HepG2 (cell line): ENCODE results near the gene DBNDD1. TPM values are rescaled to one million over a fixed set of nuclear protein-coding genes. Genes with fewer than 3 reads are reported as not detected.

Experiments used
- ATAC-seq: fragments of 200-7000 bp; cut with Tn5 transposase; 3 replicates; pipeline ENCODE4 v1.9.1; 2020; ENCODE audit warnings: mild to moderate bottlenecking, moderate library complexity
- BruUV-seq: library from RNA; stranded (reverse); fragments of 400-500 nt; replicated peaks from 2 replicates; lab custom pipeline; 2021; lab: Mats Ljungman, UMichigan
- CTCF ChIA-PET: fragments of 300-600 bp; formaldehyde crosslinking; extraction: SDS; loops from one replicate; lab custom pipeline; 2021; ENCODE audit warnings: low total read pairs, inconsistent platforms, low intra/inter-chr PET ratio; lab: Yijun Ruan, JAX
- POLR2A ChIA-PET: fragments of 350-600 bp; sonication (Branson Sonifier 250); formaldehyde crosslinking; loops from one replicate; lab custom pipeline; 2020; ENCODE audit warnings: antibody characterized with exemption, inconsistent platforms; lab: Yijun Ruan, JAX
- DNase-seq: peaks from one replicate; pipeline ENCODE4 v3.0.0-alpha.2; 2015; ENCODE audit warnings: low spot score
- FAIRE-seq: peaks from 3 replicates; lab custom pipeline; 2011; peaks lifted over from hg19 to GRCh38; lab: Jason Lieb, UNC
- H2AFZ ChIP-seq: one replicate; pipeline ENCODE4 v1.6.1; 2011; ENCODE audit warnings: low read length, inconsistent platforms
- H3K27ac ChIP-seq: fragments of 300-600 bp; 3 replicates; pipeline ENCODE4 v1.8.0; 2011; ENCODE audit warnings: mixed run types, mild to moderate bottlenecking, mixed read lengths, low read length, inconsistent platforms; ENCODE audit not compliant: insufficient read depth; ENCODE audit errors: extremely low read length
- H3K27me3 ChIP-seq, 2 experiments: fragments of 200-600 bp in 1 of 2; 2 replicates in 1 of 2; 3 replicates in 1 of 2; pipeline versions ENCODE4 v1.6.0 to v1.8.0; 2011; ENCODE audit warnings: low read length in 2 of 2, mild to moderate bottlenecking in 2 of 2, moderate library complexity in 2 of 2, inconsistent platforms in 1 of 2; ENCODE audit not compliant: insufficient read depth in 2 of 2, control insufficient read depth in 1 of 2
- H3K36me3 ChIP-seq, 2 experiments: fragments of 200-600 bp in 1 of 2; replicated peaks in 1 of 2; 2 replicates in 1 of 2; 3 replicates in 1 of 2; pipeline versions ENCODE4 v1.5.1 to v1.8.0; 2011; ENCODE audit warnings: low read length in 2 of 2, inconsistent platforms in 1 of 2; ENCODE audit not compliant: insufficient read depth in 2 of 2, control insufficient read depth in 1 of 2
- H3K4me1 ChIP-seq: 2 replicates; pipeline ENCODE4 v1.5.1; 2012; ENCODE audit warnings: low read length, inconsistent platforms; ENCODE audit not compliant: insufficient read depth
- H3K4me2 ChIP-seq: 2 replicates; pipeline ENCODE4 v1.6.0; 2011; ENCODE audit warnings: low read depth, low read length, inconsistent platforms
- H3K4me3 ChIP-seq, 3 experiments: fragments of 200-600 bp in 1 of 3; sonication (generic), shearing (Covaris generic) in 1 of 3; replicated peaks in 1 of 3; 2 replicates each; pipeline ENCODE4 v1.5.1; 2011 to 2016; ENCODE audit warnings: low read length in 3 of 3, inconsistent platforms in 2 of 3, low read depth in 2 of 3, mild to moderate bottlenecking in 2 of 3, control low read depth in 1 of 3, mixed read lengths in 1 of 3; ENCODE audit not compliant: insufficient read depth in 1 of 3
- H3K79me2 ChIP-seq: one replicate; pipeline ENCODE4 v1.6.1; 2011; ENCODE audit warnings: low read length, inconsistent platforms; ENCODE audit not compliant: insufficient read depth
- H3K9ac ChIP-seq: 2 replicates; pipeline ENCODE4 v1.6.0; 2011; ENCODE audit warnings: mild to moderate bottlenecking, low read depth, low read length, inconsistent platforms; ENCODE audit not compliant: insufficient read depth
- H3K9me3 ChIP-seq: 2 replicates; pipeline ENCODE4 v1.5.1; 2012; ENCODE audit warnings: mild to moderate bottlenecking, low read length
- H4K20me1 ChIP-seq: 2 replicates; pipeline ENCODE4 v1.6.0; 2011; ENCODE audit warnings: inconsistent platforms, mild to moderate bottlenecking, low read length, moderate library complexity; ENCODE audit not compliant: insufficient read depth
- KLF11 ChIP-seq: IDR thresholded peaks from 2 replicates; pipeline ENCODE4 v1.6.1; 2016; ENCODE audit warnings: missing compliant biosample characterization
- ZNF143 ChIP-seq: sonication (generic); formaldehyde crosslinking; IDR thresholded peaks from 2 replicates; pipeline ENCODE4 v1.4.0; 2020; ENCODE audit warnings: missing genetic modification reagents
- ZNF687 ChIP-seq: sonication (generic); formaldehyde crosslinking; IDR thresholded peaks from 2 replicates; pipeline ENCODE4 v1.5.1; 2020; ENCODE audit warnings: mild to moderate bottlenecking, missing genetic modification reagents, moderate library complexity
- WGBS: methylation state at CpG from one replicate; pipeline ENCODE4 v1.1.6; 2017; ENCODE audit warnings: low lambda C conversion rate; 5-methylcytosine and 5-hydroxymethylcytosine counted together
- in situ Hi-C: cut with HindIII; loops from 2 replicates; pipeline ENCODE4 v1.10.0; 2017; ENCODE audit warnings: low pct_unique_long_range_greater_than_20kb; ENCODE audit not compliant: extremely low pct_ligation_motif_present
- intact Hi-C: fragments of 100-400 bp; cut with micrococcal nuclease; formaldehyde crosslinking; loops from one replicate; pipeline ENCODE4 v1.10.0; 2022; ENCODE audit not compliant: unreplicated experiment
- polyA plus RNA-seq, 8 experiments: library from polyadenylated mRNA; depleted of rRNA in 3 of 8; stranded (reverse) in 7 of 8; unstranded in 1 of 8; fragments of >200 nt; fragmentation: Illumina TruSeq in 4 of 8; extraction: Trizol in 4 of 8; gene quantifications; 2 replicates each; pipeline versions ENCODE4 v1.2.1 to v1.2.3, GENCODE V29; 2011 to 2016; ENCODE audit warnings: low read depth in 4 of 8, missing spikeins in 1 of 8, mixed read lengths in 1 of 8; ENCODE audit not compliant: insufficient read depth in 1 of 8
- total RNA-seq, 5 experiments: library from RNA; depleted of rRNA; stranded (reverse); fragments of >200 nt; fragmentation: Illumina TruSeq; extraction: Trizol; gene quantifications; 2 replicates each; pipeline ENCODE4 v1.2.3, GENCODE V29; 2016; ENCODE audit warnings: low read depth in 1 of 5
- TF ChIP-seq, protein P1 (sequence below): IDR thresholded peaks from 2 replicates; pipeline ENCODE4 v1.6.1; 2016; ENCODE audit warnings: missing genetic modification reagents, missing compliant biosample characterization
- TF ChIP-seq, protein P2 (sequence below): sonication (generic); formaldehyde crosslinking; IDR thresholded peaks from 2 replicates; pipeline ENCODE4 v1.4.0; 2020; ENCODE audit warnings: missing genetic modification reagents

The DBNDD1 gene
- total and polyA plus RNA-seq, 2 of the 13 experiments (the other 11 are each of a cell fraction or from before 2014, with no cell fraction given), result 17.0 to 40.4 TPM

DNA sequence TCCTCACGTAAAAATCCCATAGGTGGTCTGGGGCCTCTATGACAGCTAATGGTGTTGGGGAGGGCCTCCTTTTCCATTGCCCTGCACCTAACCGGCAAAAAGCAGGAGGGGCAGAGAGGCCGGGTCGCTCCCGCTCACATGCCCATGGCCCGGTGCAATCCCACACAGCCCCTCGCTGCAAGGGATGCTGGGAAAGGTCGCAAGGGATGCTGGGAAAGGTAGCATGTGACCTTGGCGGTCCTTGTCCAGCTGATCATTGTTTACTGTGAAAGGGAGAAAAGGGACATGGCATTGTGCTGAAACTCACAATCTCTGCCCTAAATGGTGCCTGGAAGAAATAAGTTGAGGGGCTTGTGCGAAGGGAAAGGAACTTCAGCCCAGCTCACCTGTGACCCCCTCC, 60.7 kb downstream of the DBNDD1 start:
- intact Hi-C loops (no loop called here), in situ Hi-C loops (no loop called here)
- H3K79me2 ChIP-seq, result no peaks in the 10 kb centered on the region
- CTCF ChIA-PET, result no interaction called here
- no peak for DNase-seq
- no peak overlapping the region for H3K4me3 ChIP-seq
- no peaks in the 10 kb centered on the region for H3K9me3 ChIP-seq
- no peak overlapping the region for H2AFZ ChIP-seq
- no peak overlapping the region for H3K27ac ChIP-seq
- FAIRE-seq, result no peak
- no peaks in the 10 kb centered on the region for H4K20me1 ChIP-seq
- no peak overlapping the region for H3K9ac ChIP-seq
- POLR2A ChIA-PET, result no interaction called here
- H3K4me2 ChIP-seq, result no peak overlapping the region
- no peaks in the 10 kb centered on the region for H3K4me1 ChIP-seq
- peaks cover 37 to 45% of the 10 kb centered on the region in 2 experiments for H3K36me3 ChIP-seq
- ATAC-seq, result no peak
- TF ChIP-seq, protein P1, sequence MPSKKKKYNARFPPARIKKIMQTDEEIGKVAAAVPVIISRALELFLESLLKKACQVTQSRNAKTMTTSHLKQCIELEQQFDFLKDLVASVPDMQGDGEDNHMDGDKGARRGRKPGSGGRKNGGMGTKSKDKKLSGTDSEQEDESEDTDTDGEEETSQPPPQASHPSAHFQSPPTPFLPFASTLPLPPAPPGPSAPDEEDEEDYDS, result no peak
- TF ChIP-seq, protein P2, sequence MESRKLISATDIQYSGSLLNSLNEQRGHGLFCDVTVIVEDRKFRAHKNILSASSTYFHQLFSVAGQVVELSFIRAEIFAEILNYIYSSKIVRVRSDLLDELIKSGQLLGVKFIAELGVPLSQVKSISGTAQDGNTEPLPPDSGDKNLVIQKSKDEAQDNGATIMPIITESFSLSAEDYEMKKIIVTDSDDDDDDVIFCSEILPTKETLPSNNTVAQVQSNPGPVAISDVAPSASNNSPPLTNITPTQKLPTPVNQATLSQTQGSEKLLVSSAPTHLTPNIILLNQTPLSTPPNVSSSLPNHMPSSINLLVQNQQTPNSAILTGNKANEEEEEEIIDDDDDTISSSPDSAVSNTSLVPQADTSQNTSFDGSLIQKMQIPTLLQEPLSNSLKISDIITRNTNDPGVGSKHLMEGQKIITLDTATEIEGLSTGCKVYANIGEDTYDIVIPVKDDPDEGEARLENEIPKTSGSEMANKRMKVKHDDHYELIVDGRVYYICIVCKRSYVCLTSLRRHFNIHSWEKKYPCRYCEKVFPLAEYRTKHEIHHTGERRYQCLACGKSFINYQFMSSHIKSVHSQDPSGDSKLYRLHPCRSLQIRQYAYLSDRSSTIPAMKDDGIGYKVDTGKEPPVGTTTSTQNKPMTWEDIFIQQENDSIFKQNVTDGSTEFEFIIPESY (CRISPR knock-in tag), result peak; percentile 90
- TF ChIP-seq KLF11 (CRISPR knock-in tag), result no peak
- peak; percentile 78 for TF ChIP-seq ZNF143
- TF ChIP-seq ZNF687, result peak; percentile 54
- no TSS peak for BruUV-seq
- no peaks in the 10 kb centered on the region for H3K27me3 ChIP-seq
- 96% methylated on average over 10 of the region's 10 CpGs for whole genome bisulfite sequencing
